Mesothelial cell of epicardium (in vitro differentiated cells): ENCODE data around the gene ETFDH. TPM values are rescaled to one million over a fixed set of nuclear protein-coding genes. Genes with fewer than 3 reads are reported as not detected.

ENCODE experiments used
- DNase-seq, 2 experiments: peaks; one replicate each; pipeline ENCODE4 v3.0.0; 2021; ENCODE audit warnings: low spot score in 2 of 2; ENCODE audit not compliant: unreplicated experiment in 2 of 2
- H3K27ac Mint-ChIP-seq: 2 replicates; pipeline ENCODE4 v1.8.0; 2021; ENCODE audit warnings: mixed read lengths
- H3K27me3 Mint-ChIP-seq: 2 replicates; pipeline ENCODE4 v1.8.0; 2021; ENCODE audit warnings: low read depth, mixed read lengths
- H3K36me3 Mint-ChIP-seq: 2 replicates; pipeline ENCODE4 v1.8.0; 2021; ENCODE audit warnings: mixed read lengths
- H3K4me1 Mint-ChIP-seq: 2 replicates; pipeline ENCODE4 v1.8.0; 2021; ENCODE audit warnings: mixed read lengths
- H3K4me3 Mint-ChIP-seq: 2 replicates; pipeline ENCODE4 v1.8.0; 2021; ENCODE audit warnings: mild to moderate bottlenecking, moderate library complexity, mixed read lengths
- H3K9me3 Mint-ChIP-seq: 2 replicates; pipeline ENCODE4 v1.8.0; 2021; ENCODE audit warnings: mixed read lengths
- total RNA-seq: library from RNA; stranded (reverse); gene quantifications from 3 replicates; pipeline ENCODE4 v1.2.1, GENCODE V29; 2021
- TF ChIP-seq, protein P1 (sequence below): fragments of 200-600 bp; sonication (generic); IDR thresholded peaks from one replicate; pipeline ENCODE4 v1.5.0; 2021; ENCODE audit warnings: antibody characterized with exemption; ENCODE audit not compliant: unreplicated experiment

ETFDH gene
- total RNA-seq, 1 donor from 2014 or later = 19.4 TPM

DNA sequence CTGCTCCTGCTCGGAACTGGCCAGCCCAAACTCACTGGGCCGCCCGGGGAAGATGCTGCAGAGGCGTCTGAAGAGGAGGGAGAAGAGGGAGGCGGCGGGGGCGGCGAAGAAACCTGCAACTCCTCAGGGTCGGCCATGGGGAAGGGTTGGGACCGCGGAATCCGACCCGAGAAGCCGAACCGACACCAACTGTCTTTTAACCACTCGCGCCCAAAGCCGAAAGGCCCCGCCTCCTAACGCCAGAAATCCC is 506 bp upstream of the ETFDH start, which contains the start of gene C4orf46:
Gene C4orf46, minus strand, starts transcription at position 223 of the 250 bp plus-strand sequence. Its CDS starts 86 bp downstream, at position 137.
- peak within 1 kb of the TSS; percentile 94 for H3K4me3 Mint-ChIP-seq

DNA sequence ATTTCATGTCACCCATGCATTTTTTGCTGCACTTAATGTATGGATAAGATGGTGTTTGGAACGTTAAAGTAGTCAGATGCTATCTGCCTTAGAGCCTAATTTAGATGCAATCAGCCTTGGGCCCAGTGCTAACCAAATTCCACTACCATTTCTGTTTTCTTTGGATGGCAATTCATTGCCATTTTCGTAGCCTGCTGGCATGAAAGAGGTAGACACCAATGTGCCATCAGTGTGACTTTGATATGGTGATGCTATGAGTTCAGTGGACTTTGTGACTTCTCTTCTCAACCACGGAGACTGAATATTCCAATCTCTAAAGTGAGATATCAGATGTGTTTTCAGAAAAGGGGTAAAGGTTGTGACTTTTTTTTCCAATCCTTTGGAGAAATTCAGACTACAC is 1.5 kb downstream of the ETFDH start:
- H3K4me3 Mint-ChIP-seq = peak overlapping the region; percentile 94
- H3K9me3 Mint-ChIP-seq = no peaks in the 10 kb centered on the region
- H3K4me1 Mint-ChIP-seq = peaks cover 22% of the 10 kb centered on the region
- no peak overlapping the region for H3K27ac Mint-ChIP-seq
- DNase-seq = no peak
- H3K36me3 Mint-ChIP-seq = peaks cover 2% of the 10 kb centered on the region
- TF ChIP-seq, protein P1, sequence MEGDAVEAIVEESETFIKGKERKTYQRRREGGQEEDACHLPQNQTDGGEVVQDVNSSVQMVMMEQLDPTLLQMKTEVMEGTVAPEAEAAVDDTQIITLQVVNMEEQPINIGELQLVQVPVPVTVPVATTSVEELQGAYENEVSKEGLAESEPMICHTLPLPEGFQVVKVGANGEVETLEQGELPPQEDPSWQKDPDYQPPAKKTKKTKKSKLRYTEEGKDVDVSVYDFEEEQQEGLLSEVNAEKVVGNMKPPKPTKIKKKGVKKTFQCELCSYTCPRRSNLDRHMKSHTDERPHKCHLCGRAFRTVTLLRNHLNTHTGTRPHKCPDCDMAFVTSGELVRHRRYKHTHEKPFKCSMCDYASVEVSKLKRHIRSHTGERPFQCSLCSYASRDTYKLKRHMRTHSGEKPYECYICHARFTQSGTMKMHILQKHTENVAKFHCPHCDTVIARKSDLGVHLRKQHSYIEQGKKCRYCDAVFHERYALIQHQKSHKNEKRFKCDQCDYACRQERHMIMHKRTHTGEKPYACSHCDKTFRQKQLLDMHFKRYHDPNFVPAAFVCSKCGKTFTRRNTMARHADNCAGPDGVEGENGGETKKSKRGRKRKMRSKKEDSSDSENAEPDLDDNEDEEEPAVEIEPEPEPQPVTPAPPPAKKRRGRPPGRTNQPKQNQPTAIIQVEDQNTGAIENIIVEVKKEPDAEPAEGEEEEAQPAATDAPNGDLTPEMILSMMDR = no peak
- no peaks in the 10 kb centered on the region for H3K27me3 Mint-ChIP-seq

More for the DNA sequence above, 506 bp upstream of the ETFDH start, which contains the start of gene C4orf46:
- DNase-seq = no peak
- H3K4me1 Mint-ChIP-seq = peaks cover 25% of the 10 kb centered on the region
- H3K27ac Mint-ChIP-seq = peak within 1 kb of the TSS; percentile 99
- no peaks in the 10 kb centered on the region for H3K9me3 Mint-ChIP-seq
- peaks cover 2% of the 10 kb centered on the region for H3K36me3 Mint-ChIP-seq
- TF ChIP-seq, protein P1 = no peak
- H3K27me3 Mint-ChIP-seq = no peaks in the 10 kb centered on the region

DNA sequence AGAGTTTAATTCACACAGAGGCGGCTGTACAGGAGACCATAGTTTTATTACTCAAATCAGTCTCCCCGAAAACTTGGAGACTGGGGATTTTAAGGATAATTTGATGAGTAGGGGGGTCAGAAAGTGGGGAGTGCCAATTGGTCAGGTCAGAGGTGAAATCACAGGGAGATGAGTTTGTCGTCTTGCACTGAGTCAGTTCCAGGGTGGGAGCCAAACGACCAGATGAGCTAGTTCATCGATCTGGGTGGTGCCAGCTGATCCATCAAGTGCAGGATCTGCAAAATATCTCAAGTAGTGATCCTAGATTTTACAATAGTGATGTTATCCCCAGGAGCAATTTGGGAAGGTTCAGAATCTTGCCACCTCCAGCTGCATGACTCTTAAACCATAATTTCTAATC is 4.0 kb downstream of the ETFDH start:
- H3K4me3 Mint-ChIP-seq = no peak overlapping the region
- no peaks in the 10 kb centered on the region for H3K27me3 Mint-ChIP-seq
- no peaks in the 10 kb centered on the region for H3K36me3 Mint-ChIP-seq
- peaks cover 9% of the 10 kb centered on the region for H3K4me1 Mint-ChIP-seq
- no peaks in the 10 kb centered on the region for H3K9me3 Mint-ChIP-seq
- TF ChIP-seq, protein P1 = no peak
- H3K27ac Mint-ChIP-seq = no peak overlapping the region
- DNase-seq = no peak

- no peaks in the 10 kb centered on the region for H3K27me3 Mint-ChIP-seq
- no peaks in the 10 kb centered on the region for H3K36me3 Mint-ChIP-seq
- H3K27ac Mint-ChIP-seq = no peak overlapping the region
- TF ChIP-seq, protein P1 = no peak
- DNase-seq = no peak
- no peak overlapping the region for H3K4me3 Mint-ChIP-seq
- no peaks in the 10 kb centered on the region for H3K4me1 Mint-ChIP-seq
- no peaks in the 10 kb centered on the region for H3K9me3 Mint-ChIP-seq
These were observed 6.7 kb downstream of the ETFDH start for GRCh38 chr4:158678767-158679166.

- Mint-ChIP-seq H3K4me1 (no peaks in the 10 kb centered on the region), H3K4me3 (no peak overlapping the region), H3K36me3 (no peaks in the 10 kb centered on the region), H3K27ac (no peak overlapping the region), H3K9me3 (no peaks in the 10 kb centered on the region), H3K27me3 (no peaks in the 10 kb centered on the region)
- no peak for DNase-seq
- TF ChIP-seq, protein P1 = no peak
These were observed 9.5 kb downstream of the ETFDH start for GRCh38 chr4:158681629-158682028.

GRCh38 chr4:158682066-158682465 is 10.0 kb downstream of the ETFDH start:
- Mint-ChIP-seq H3K27ac (no peak overlapping the region), H3K9me3 (no peaks in the 10 kb centered on the region), H3K27me3 (no peaks in the 10 kb centered on the region), H3K36me3 (no peaks in the 10 kb centered on the region), H3K4me3 (no peak overlapping the region), H3K4me1 (no peaks in the 10 kb centered on the region)
- DNase-seq = no peak
- TF ChIP-seq, protein P1 = no peak
